IPS-20b (cell line): Measurements from ENCODE around the gene LUC7L.
"Not testable (repeated sequence)": the region's sequence is repeated elsewhere in the genome, so short reads cannot be mapped to it uniquely, and the experiment has no call there.

Source experiments
- H3K27ac ChIP-seq: one replicate; pipeline ENCODE4 v1.5.1; 2013; ENCODE audit warnings: low read length
- H3K27me3 ChIP-seq: 2 replicates; pipeline ENCODE4 v1.6.1; 2013; ENCODE audit warnings: mild to moderate bottlenecking, low read length, inconsistent platforms; ENCODE audit not compliant: insufficient read depth
- H3K36me3 ChIP-seq: 2 replicates; pipeline ENCODE4 v1.6.1; 2013; ENCODE audit warnings: low read depth, mild to moderate bottlenecking, inconsistent platforms, low read length, moderate library complexity; ENCODE audit not compliant: insufficient read depth
- H3K4me1 ChIP-seq: 2 replicates; pipeline ENCODE4 v1.6.1; 2013; ENCODE audit warnings: mild to moderate bottlenecking, control low read depth, inconsistent platforms, low read length, moderate library complexity; ENCODE audit not compliant: insufficient read depth
- H3K4me3 ChIP-seq: 2 replicates; pipeline ENCODE4 v1.5.1; 2013; ENCODE audit warnings: mild to moderate bottlenecking, low read length, inconsistent platforms
- H3K9ac ChIP-seq: 2 replicates; pipeline ENCODE4 v1.6.1; 2013; ENCODE audit warnings: low read depth, mild to moderate bottlenecking, inconsistent platforms, low read length, moderate library complexity
- H3K9me3 ChIP-seq: 2 replicates; pipeline ENCODE4 v1.6.1; 2013; ENCODE audit warnings: mild to moderate bottlenecking, low read depth, low read length, inconsistent platforms; ENCODE audit not compliant: insufficient read depth

Gene LUC7L

DNA sequence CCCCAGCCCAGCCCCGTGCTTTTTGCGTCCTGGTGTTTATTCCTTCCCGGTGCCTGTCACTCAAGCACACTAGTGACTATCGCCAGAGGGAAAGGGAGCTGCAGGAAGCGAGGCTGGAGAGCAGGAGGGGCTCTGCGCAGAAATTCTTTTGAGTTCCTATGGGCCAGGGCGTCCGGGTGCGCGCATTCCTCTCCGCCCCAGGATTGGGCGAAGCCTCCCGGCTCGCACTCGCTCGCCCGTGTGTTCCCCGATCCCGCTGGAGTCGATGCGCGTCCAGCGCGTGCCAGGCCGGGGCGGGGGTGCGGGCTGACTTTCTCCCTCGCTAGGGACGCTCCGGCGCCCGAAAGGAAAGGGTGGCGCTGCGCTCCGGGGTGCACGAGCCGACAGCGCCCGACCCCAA lies 53.2 kb downstream of the LUC7L start:
- not testable (repeated sequence) for H3K4me1 ChIP-seq, H3K9me3 ChIP-seq, H3K4me3 ChIP-seq, H3K9ac ChIP-seq, H3K27ac ChIP-seq, H3K36me3 ChIP-seq
- H3K27me3 ChIP-seq = peaks cover 90% of the 10 kb centered on the region

DNA sequence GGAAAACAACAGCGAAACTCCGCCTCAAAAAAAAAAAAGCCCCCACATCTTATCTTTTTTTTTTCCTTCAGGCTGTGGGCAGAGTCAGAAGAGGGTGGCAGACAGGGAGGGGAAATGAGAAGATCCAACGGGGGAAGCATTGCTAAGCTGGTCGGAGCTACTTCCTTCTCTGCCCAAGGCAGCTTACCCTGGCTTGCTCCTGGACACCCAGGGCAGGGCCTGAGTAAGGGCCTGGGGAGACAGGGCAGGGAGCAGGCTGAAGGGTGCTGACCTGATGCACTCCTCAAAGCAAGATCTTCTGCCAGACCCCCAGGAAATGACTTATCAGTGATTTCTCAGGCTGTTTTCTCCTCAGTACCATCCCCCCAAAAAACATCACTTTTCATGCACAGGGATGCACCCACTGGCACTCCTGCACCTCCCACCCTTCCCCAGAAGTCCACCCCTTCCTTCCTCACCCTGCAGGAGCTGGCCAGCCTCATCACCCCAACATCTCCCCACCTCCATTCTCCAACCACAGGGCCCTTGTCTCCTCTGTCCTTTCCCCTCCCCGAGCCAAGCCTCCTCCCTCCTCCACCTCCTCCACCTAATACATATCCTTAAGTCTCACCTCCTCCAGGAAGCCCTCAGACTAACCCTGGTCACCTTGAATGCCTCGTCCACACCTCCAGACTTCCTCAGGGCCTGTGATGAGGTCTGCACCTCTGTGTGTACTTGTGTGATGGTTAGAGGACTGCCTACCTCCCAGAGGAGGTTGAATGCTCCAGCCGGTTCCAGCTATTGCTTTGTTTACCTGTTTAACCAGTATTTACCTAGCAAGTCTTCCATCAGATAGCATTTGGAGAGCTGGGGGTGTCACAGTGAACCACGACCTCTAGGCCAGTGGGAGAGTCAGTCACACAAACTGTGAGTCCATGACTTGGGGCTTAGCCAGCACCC lies 54.0 kb downstream of the LUC7L start:
- Histone ChIP-seq H3K36me3 (no peaks in the 10 kb centered on the region), H3K9me3 (peaks cover 5% of the 10 kb centered on the region; the same call in 1 of the 2 replicates), H3K9ac (no peak overlapping the region), H3K4me1 (no peaks in the 10 kb centered on the region), H3K27me3 (peaks cover 89% of the 10 kb centered on the region), H3K4me3 (no peak overlapping the region), H3K27ac (no peak overlapping the region)

GRCh38 chr16:173928-174769 lies 55.1 kb downstream of the LUC7L start:
- H3K9ac ChIP-seq, H3K4me3 ChIP-seq, H3K9me3 ChIP-seq, H3K36me3 ChIP-seq, H3K4me1 ChIP-seq, H3K27ac ChIP-seq: not testable (repeated sequence)
- H3K27me3 ChIP-seq = peaks cover 88% of the 10 kb centered on the region

- H3K27ac ChIP-seq, H3K4me3 ChIP-seq, H3K36me3 ChIP-seq, H3K4me1 ChIP-seq, H3K9ac ChIP-seq, H3K9me3 ChIP-seq: not testable (repeated sequence)
- H3K27me3 ChIP-seq = peaks cover 88% of the 10 kb centered on the region
Measured at GRCh38 chr16:173211-173854, 55.9 kb downstream of the LUC7L start.

- not testable (repeated sequence) for H3K27ac ChIP-seq
Measured at GRCh38 chr16:172374-172941, 56.8 kb downstream of the LUC7L start, which contains the start of gene HBA2. Gene HBA2, plus strand, starts transcription at chr16:172876. Its CDS starts 37 bp downstream, at chr16:172913.

GRCh38 chr16:170788-171187 lies 58.5 kb downstream of the LUC7L start:
- peaks cover 91% of the 10 kb centered on the region for H3K27me3 ChIP-seq
- no peaks in the 10 kb centered on the region for H3K9me3 ChIP-seq
- no peak overlapping the region for H3K9ac ChIP-seq
- H3K27ac ChIP-seq = no peak overlapping the region
- H3K4me1 ChIP-seq = peaks cover 4% of the 10 kb centered on the region; the same call in 1 of the 2 replicates
- no peak overlapping the region for H3K4me3 ChIP-seq
- H3K36me3 ChIP-seq = no peaks in the 10 kb centered on the region

More at GRCh38 chr16:172374-172941, 56.8 kb downstream of the LUC7L start, which contains the start of gene HBA2:
- not testable (repeated sequence) for H3K36me3 ChIP-seq, H3K4me1 ChIP-seq, H3K9me3 ChIP-seq, H3K4me3 ChIP-seq, H3K9ac ChIP-seq
- H3K27me3 ChIP-seq = peaks cover 88% of the 10 kb centered on the region

GRCh38 chr16:170088-170507 lies 59.2 kb downstream of the LUC7L start:
- H3K27me3 ChIP-seq = peaks cover 91% of the 10 kb centered on the region
- not testable (repeated sequence) for H3K4me1 ChIP-seq, H3K9me3 ChIP-seq, H3K9ac ChIP-seq, H3K27ac ChIP-seq, H3K36me3 ChIP-seq, H3K4me3 ChIP-seq

DNA sequence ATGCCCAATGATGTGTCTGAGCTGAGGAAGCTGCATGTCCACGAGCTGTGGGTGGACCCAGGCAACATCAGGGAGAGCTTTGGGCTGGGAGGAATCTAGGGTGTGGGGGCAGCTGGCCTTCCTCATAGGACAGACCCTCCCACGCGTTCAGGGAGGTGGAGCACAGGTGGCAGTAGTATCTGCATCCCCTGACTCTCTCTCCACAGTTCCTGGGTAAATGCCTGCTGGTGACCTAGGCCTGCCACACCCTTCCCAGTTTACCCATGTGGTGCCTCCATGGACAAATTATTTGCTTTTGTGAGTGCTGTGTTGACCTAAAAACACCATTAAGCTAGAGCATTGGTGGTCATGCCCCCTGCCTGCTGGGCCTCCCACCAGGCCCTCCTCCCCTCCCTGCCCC lies 60.2 kb downstream of the LUC7L start:
- Histone ChIP-seq H3K4me3 (no peak overlapping the region), H3K9ac (no peak overlapping the region), H3K27me3 (peaks cover 83% of the 10 kb centered on the region), H3K9me3 (no peaks in the 10 kb centered on the region), H3K4me1 (peaks cover 8% of the 10 kb centered on the region; the same call in 1 of the 2 replicates), H3K27ac (no peak overlapping the region), H3K36me3 (no peaks in the 10 kb centered on the region)

- Histone ChIP-seq H3K4me3 (no peak overlapping the region), H3K4me1 (peaks cover 8% of the 10 kb centered on the region; the same call in 1 of the 2 replicates), H3K36me3 (no peaks in the 10 kb centered on the region), H3K9ac (no peak overlapping the region), H3K27ac (no peak overlapping the region), H3K9me3 (no peaks in the 10 kb centered on the region), H3K27me3 (peaks cover 81% of the 10 kb centered on the region)
Measured at GRCh38 chr16:168424-168823, 60.8 kb downstream of the LUC7L start.

DNA sequence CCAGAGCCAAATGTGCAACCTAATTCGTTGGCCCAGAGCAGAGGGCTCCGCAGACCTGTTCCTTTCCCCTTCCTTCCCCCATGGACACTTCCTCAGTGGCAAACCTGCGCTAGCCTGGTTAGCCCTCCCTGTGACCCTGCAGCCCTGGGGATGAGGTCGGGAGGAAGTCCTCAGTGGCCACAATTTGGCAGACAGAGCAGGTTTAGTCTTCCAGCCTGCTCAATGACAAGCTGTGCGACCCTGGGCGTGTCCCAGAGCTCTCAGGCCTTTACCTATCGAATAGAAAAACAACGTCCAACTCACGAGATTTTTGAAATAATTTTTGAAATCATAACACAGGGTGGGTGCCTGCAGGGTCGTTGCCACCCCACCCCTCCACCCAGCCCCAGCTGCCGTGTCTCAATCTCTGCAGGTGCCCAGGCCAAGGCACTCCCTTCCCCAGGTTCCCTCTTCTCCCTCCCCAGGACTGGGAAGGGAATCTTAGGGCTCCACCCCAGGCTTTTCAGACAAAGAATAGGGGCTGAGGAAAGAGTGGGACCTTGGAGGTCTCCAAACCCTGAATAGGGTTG lies 62.0 kb downstream of the LUC7L start:
- Histone ChIP-seq H3K27me3 (peaks cover 87% of the 10 kb centered on the region), H3K36me3 (no peaks in the 10 kb centered on the region), H3K4me3 (peak overlapping the region; percentile 33; the same call in 1 of the 2 replicates), H3K4me1 (peaks cover 8% of the 10 kb centered on the region; the same call in 1 of the 2 replicates), H3K9me3 (no peaks in the 10 kb centered on the region), H3K27ac (no peak overlapping the region), H3K9ac (no peak overlapping the region)
